Measurements from ENCODE around the gene SDK1.

DNA sequence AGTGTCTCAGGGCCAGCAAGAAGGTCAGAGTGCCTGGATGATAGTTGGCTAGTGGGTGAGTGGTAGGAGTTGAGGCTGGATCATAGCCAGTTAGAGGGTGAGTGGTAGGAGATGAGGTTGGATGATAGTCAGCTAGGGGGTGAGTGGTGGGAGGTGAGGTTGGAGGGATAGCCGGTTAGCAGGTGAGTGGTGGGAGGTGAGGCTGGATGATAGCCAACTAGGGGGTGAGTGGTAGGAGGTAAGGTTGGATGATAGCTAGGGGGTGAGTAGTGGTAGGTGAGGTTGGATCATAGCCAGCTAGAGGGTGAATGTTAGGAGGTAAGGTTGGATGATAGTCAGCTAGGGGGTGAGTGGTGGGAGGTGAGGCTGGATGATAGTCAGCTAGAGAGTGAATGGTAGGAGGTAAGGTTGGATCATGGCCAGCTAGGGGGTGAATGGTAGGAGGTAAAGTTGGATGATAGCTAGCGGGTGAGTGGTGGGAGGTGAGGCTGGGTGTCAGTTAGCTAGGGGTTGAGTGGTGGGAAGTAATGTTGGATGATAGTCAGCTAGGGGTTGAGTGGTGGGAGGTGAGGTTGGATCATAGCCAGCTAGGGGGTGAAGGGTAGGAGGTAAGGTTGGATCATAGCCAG, 226.6 kb downstream of the SDK1 start:
- TF ChIP-seq CTCF (IDR thresholded peaks at IDR 0.05; ENCODE audit: borderline replicate concordance, extremely low read depth, low read length, poor library complexity, severe bottlenecking), result no peak
- no peak for TF ChIP-seq EZH2 (IDR thresholded peaks at IDR 0.05; ENCODE audit: borderline replicate concordance, low read depth, low read length, severe bottlenecking)
